ENCODE measurements around the gene TFEB.
A peak's percentile ranks its signal among the peaks of the same experiment; 100 is the strongest.

Gene TFEB

GRCh38 chr6:41687501-41688175, 47.8 kb downstream of the TFEB start:
- H3K4me3 ChIP-seq (ENCODE audit: low read depth, low read length) = no peak overlapping the region
- TF ChIP-seq CTCF (IDR thresholded peaks at IDR 0.05; ENCODE audit: insufficient read depth, low read depth, low read length, missing control alignments) = no peak

GRCh38 chr6:41685641-41686380, 49.6 kb downstream of the TFEB start:
- no peak for TF ChIP-seq CTCF (IDR thresholded peaks at IDR 0.05; ENCODE audit: insufficient read depth, low read depth, low read length, missing control alignments)
- DNase-seq (ENCODE audit: low read depth) = no peak
- H3K4me3 ChIP-seq (ENCODE audit: low read depth, low read length) = no peak overlapping the region

More at GRCh38 chr6:41687501-41688175, 47.8 kb downstream of the TFEB start:
- no peak for DNase-seq (ENCODE audit: low read depth)

- H3K4me3 ChIP-seq (ENCODE audit: low read depth, low read length) = no peak overlapping the region
- TF ChIP-seq CTCF (IDR thresholded peaks at IDR 0.05; ENCODE audit: insufficient read depth, low read depth, low read length, missing control alignments) = no peak
- DNase-seq (ENCODE audit: low read depth) = no peak
These were observed 50.9 kb downstream of the TFEB start for GRCh38 chr6:41684311-41685180.

GRCh38 chr6:41683523-41684310, 51.7 kb downstream of the TFEB start:
- H3K4me3 ChIP-seq (ENCODE audit: low read depth, low read length) = no peak overlapping the region
- peak; percentile 96 for TF ChIP-seq CTCF (IDR thresholded peaks at IDR 0.05; ENCODE audit: insufficient read depth, low read depth, low read length, missing control alignments)
- DNase-seq (ENCODE audit: low read depth) = peak; percentile 80

GRCh38 chr6:41683273-41683522, 52.2 kb downstream of the TFEB start:
- no peak for TF ChIP-seq CTCF (IDR thresholded peaks at IDR 0.05; ENCODE audit: insufficient read depth, low read depth, low read length, missing control alignments)
- no peak overlapping the region for H3K4me3 ChIP-seq (ENCODE audit: low read depth, low read length)
- DNase-seq (ENCODE audit: low read depth) = no peak

- TF ChIP-seq CTCF (IDR thresholded peaks at IDR 0.05; ENCODE audit: insufficient read depth, low read depth, low read length, missing control alignments) = no peak
- peak; percentile 38 for DNase-seq (ENCODE audit: low read depth)
- no peak overlapping the region for H3K4me3 ChIP-seq (ENCODE audit: low read depth, low read length)
These were observed 52.7 kb downstream of the TFEB start for GRCh38 chr6:41682497-41683272.
